Uterus (tissue), 2 donors: ENCODE data around the gene KLRC3.

ENCODE experiments used
- CTCF ChIP-seq, 4 experiments: fragments of 200-600 bp in 2 of 4; fragments of 450-650 bp in 2 of 4; sonication (generic) in 2 of 4; IDR thresholded peaks; one replicate each; pipeline ENCODE4 v1.5.1; 2016 to 2019; ENCODE audit warnings: antibody characterized with exemption in 4 of 4, mild to moderate bottlenecking in 2 of 4, moderate library complexity in 1 of 4
- POLR2A ChIP-seq, 2 donors: fragments of 450-650 bp; IDR thresholded peaks; one replicate each; pipeline ENCODE4 v1.6.1; 2016; ENCODE audit warnings: antibody characterized with exemption in 2 of 2, mild to moderate bottlenecking in 1 of 2, moderate library complexity in 1 of 2

- TF ChIP-seq CTCF (IDR thresholded peaks at IDR 0.05), result no peak
- TF ChIP-seq POLR2A (IDR thresholded peaks at IDR 0.05), result no peak
Measured at GRCh38 chr12:10388624-10389413, 31.6 kb downstream of the KLRC3 start.
